Heart left ventricle (tissue), 16 donors: ENCODE results near the gene MVP. TPM values are rescaled to one million over a fixed set of nuclear protein-coding genes. Genes with fewer than 3 reads are reported as not detected.

Source experiments
- ATAC-seq, 4 donors: fragments of 200-7000 bp; cut with Tn5 transposase; one replicate each; pipeline ENCODE4 v1.9.1; 2020 to 2022; ENCODE audit warnings: moderate library complexity in 4 of 4, mild to moderate bottlenecking in 3 of 4, moderate number of reproducible peaks in 1 of 4
- DNase-seq, 5 donors: peaks; one replicate each; pipeline ENCODE4 v3.0.0-alpha.2; 2020
- H3K27ac ChIP-seq, 12 donors: fragments of 200-600 bp; sonication (generic) in 4 of 12; one replicate each; pipeline versions ENCODE4 v1.5.0 to v1.8.0; 2016 to 2022; ENCODE audit warnings: mild to moderate bottlenecking in 2 of 12
- H3K27me3 ChIP-seq, 9 donors: fragments of 200-600 bp; sonication (generic) in 2 of 9; one replicate each; pipeline versions ENCODE4 v1.5.1 to v1.8.0; 2016 to 2022; ENCODE audit warnings: mild to moderate bottlenecking in 3 of 9
- H3K36me3 ChIP-seq, 9 donors: fragments of 200-600 bp; sonication (generic) in 2 of 9; one replicate each; pipeline versions ENCODE4 v1.5.0 to v1.8.0; 2018 to 2022; ENCODE audit warnings: mild to moderate bottlenecking in 2 of 9
- H3K4me1 ChIP-seq, 12 donors: fragments of 200-600 bp; sonication (generic) in 4 of 12; one replicate each; pipeline versions ENCODE4 v1.5.0 to v1.8.0; 2016 to 2022; ENCODE audit warnings: mild to moderate bottlenecking in 3 of 12
- H3K4me3 ChIP-seq, 12 donors: fragments of 200-600 bp; sonication (generic) in 4 of 12; one replicate each; pipeline versions ENCODE4 v1.5.0 to v1.8.0; 2017 to 2022; ENCODE audit warnings: mild to moderate bottlenecking in 9 of 12, moderate library complexity in 4 of 12
- H3K9me3 ChIP-seq, 12 donors: fragments of 200-600 bp; sonication (generic) in 4 of 12; one replicate each; pipeline versions ENCODE4 v1.5.0 to v1.8.0; 2016 to 2022; ENCODE audit warnings: mild to moderate bottlenecking in 1 of 12
- CTCF ChIP-seq, 12 donors: fragments of 200-600 bp; sonication (generic) in 4 of 12; IDR thresholded peaks; one replicate each; pipeline versions ENCODE4 v1.5.0 to v1.8.0; 2018 to 2022; ENCODE audit warnings: antibody characterized with exemption in 12 of 12, mild to moderate bottlenecking in 5 of 12
- POLR2A ChIP-seq, 2 donors: fragments of 450-650 bp; IDR thresholded peaks; one replicate each; pipeline ENCODE4 v1.6.1; 2017; ENCODE audit warnings: antibody characterized with exemption in 2 of 2, mild to moderate bottlenecking in 2 of 2, moderate library complexity in 2 of 2
- WGBS, 4 donors: extraction: QIAGEN DNeasy Blood & Tissue Kit in 2 of 4; methylation state at CpG; one replicate each; pipeline versions ENCODE4 v1.1.5 to v1.1.7; 2013 to 2018; 5-methylcytosine and 5-hydroxymethylcytosine counted together
- intact Hi-C, 10 donors: fragments of 100-400 bp; cut with DNase I; formaldehyde crosslinking; loops; one replicate each; pipeline versions ENCODE4 v1.11.1 to v1.14.2; 2022
- polyA plus RNA-seq, 2 donors: library from polyadenylated mRNA; stranded (reverse); fragments of 200-250 nt; gene quantifications; one replicate each; pipeline ENCODE4 v1.2.3, GENCODE V29; 2013
- total RNA-seq, 9 donors: library from RNA; depleted of rRNA in 2 of 9; stranded (reverse); fragments of >200 nt in 2 of 9; fragmentation: NEBNext Ultra II Directional in 3 of 9; extraction: Animal tissue kit (Norgen Biotek cat#: 25700) in 3 of 9; gene quantifications; one replicate each; pipeline versions ENCODE4 v1.1.0 to v1.2.4, GENCODE V29; 2016 to 2023
- donor health status: ischemic (EF 13 %, LVEDD 7.1; RV severe dilation, severe dysfunction).
- donor health status: healthy with polysubstance abuse.
- donor health status: DM: no; HTN: yes; CAD: no.
- donor health status: DM: no; HTN: no; CAD: no.
- donor health status: ischemic (EF 25% LVEDD 6.9; RV normal size, moderate dysfunction).
- donor health status: ischemic (EF 25% LVEDD 5.7; RV mildly dilated, moderate dysfunction).
- donor health status: healthy.
- donor health status: DM: yes; HTN: yes; CAD: no.
- donor health status: ischemic (EF 35%, LVEDD 5.7; RV mildly dilated, moderate dysfunction).
- donor health status: nonischemic (EF 11% LVEDD 7.7; RV severe dilation, severe dysfunction).
- donor health status: DM: yes; HTN: yes; CAD: no.
- donor health status: PGD.
- donor health status: ischemic (EF 29% LVEDD 5.4; RV normal size, mild dysfunction).
- donor health status: nonischemic (EF 23%, LVEDD 6.1; RV moderate dilation, normal function).

Gene MVP
- total and polyA plus RNA-seq, 11 donors = 32.9 to 140 (median 44.6) TPM

- WGBS, 4 donors = 92 to 98% (median 95%) methylated on average over 7 to 8 of the region's 8 CpGs
- Histone ChIP-seq H3K4me1 (peaks cover 0 to 16% (median 12%) of the 10 kb centered on the region in 12 donors), H3K27me3 (no peaks in the 10 kb centered on the region), H3K36me3 (peaks cover 0 to 40% (median 26%) of the 10 kb centered on the region in 9 donors), H3K9me3 (no peaks in the 10 kb centered on the region), H3K27ac (no peak overlapping the region), H3K4me3 (no peak overlapping the region)
- DNase-seq = no peak
- no peak for TF ChIP-seq CTCF (IDR thresholded peaks at IDR 0.05)
- no peak for TF ChIP-seq POLR2A (IDR thresholded peaks at IDR 0.05)
- no peak for ATAC-seq
- intact Hi-C loops = loop anchor here in 1 of 10 donors (10.0 kb wide), 1 partner anchor 192 kb away; the partner anchor contains the start of genes HIRIP3 and INO80E
Measured at GRCh38 chr16:29802416-29802935, 17.8 kb upstream of the MVP start.

GRCh38 chr16:29804020-29804419, 16.2 kb upstream of the MVP start:
- ATAC-seq = no peak
- Histone ChIP-seq H3K27me3 (no peaks in the 10 kb centered on the region), H3K4me3 (peak overlapping the region in 4 of 12 donors; percentile 65 to 98 (median 84)), H3K27ac (peak overlapping the region in 11 of 12 donors; percentile 95 to 100 (median 99)), H3K36me3 (peaks cover 0 to 34% (median 18%) of the 10 kb centered on the region in 9 donors), H3K4me1 (peaks cover 0 to 32% (median 27%) of the 10 kb centered on the region in 12 donors), H3K9me3 (no peaks in the 10 kb centered on the region)
- intact Hi-C loops = loop anchor here in 4 of 10 donors (2.0 to 10.0 kb wide), 2 partner anchors 13 to 191 kb away; partner anchors contain the start of genes KIF22 (in 4 of the 4), HIRIP3 (in 1 of the 4) and INO80E (in 1 of the 4)
- WGBS, 4 donors = 77 to 82% (median 81%) methylated on average over 8 of the region's 8 CpGs
- TF ChIP-seq POLR2A (IDR thresholded peaks at IDR 0.05) (no peak), CTCF (IDR thresholded peaks at IDR 0.05) (no peak)
- DNase-seq = no peak

DNA sequence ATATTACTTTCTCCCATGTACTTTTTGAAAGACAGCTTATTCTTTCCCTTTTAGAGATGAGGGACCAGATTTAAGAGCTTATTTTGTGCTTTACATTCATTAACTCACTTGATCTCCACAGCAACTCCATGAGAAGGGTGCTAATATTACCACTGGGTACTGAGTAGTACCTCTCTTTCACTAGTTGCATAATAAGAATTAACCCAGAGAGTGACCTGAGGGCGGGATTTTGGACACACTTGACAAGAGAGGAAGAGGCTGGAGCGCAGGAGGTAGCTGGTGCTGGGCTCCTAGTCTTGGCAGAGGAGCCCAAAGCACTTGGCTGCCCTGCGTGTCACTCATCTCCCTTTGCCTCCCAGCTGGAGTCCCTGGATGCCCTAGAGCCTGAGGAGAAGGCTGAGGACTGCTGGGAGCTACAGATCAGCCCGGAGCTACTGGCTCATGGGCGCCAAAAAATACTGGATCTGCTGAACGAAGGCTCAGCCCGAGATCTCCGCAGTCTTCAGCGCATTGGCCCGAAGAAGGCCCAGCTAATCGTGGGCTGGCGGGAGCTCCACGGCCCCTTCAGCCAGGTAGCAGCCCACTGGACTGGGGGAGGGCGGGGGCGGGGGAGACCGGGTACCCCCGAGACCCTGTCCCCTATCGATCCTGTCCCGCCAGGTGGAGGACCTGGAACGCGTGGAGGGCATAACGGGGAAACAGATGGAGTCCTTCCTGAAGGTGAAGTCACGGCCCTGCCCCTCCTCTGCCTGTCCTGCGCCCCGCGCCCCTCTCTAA, 15.6 kb upstream of the MVP start:
- peak overlapping the region; percentile 65 to 98 (median 83) for H3K4me3 ChIP-seq
- peak overlapping the region; percentile 95 to 100 (median 99) for H3K27ac ChIP-seq
- H3K36me3 ChIP-seq = peaks cover 0 to 34% (median 18%) of the 10 kb centered on the region in 9 donors
- H3K9me3 ChIP-seq = no peaks in the 10 kb centered on the region
- TF ChIP-seq CTCF (IDR thresholded peaks at IDR 0.05) = no peak
- TF ChIP-seq POLR2A (IDR thresholded peaks at IDR 0.05) = no peak
- peak in 4 of 5 donors; percentile 60 to 87 (median 68) for DNase-seq
- ATAC-seq = peak; percentile 20 to 56 (median 30)
- H3K27me3 ChIP-seq = no peaks in the 10 kb centered on the region
- peaks cover 0 to 38% (median 34%) of the 10 kb centered on the region in 12 donors for H3K4me1 ChIP-seq
- 1 to 6% (median 3%) methylated on average over 9 to 26 of the region's 26 CpGs for WGBS, 4 donors
- intact Hi-C loops = loop anchor here in 4 of 10 donors (2.0 to 10.0 kb wide), 5 partner anchors 14 to 263 kb away; partner anchors contain the start of genes KIF22 (in 4 of the 4), HIRIP3 (in 2 of the 4), INO80E (in 2 of the 4) and ALDOA (in 1 of the 4)
